Epidermal melanocyte (primary cell): ENCODE results near the gene SLC6A9.

Experiments used
- DNase-seq: peaks from one replicate; pipeline ENCODE4 v3.0.0; 2011; ENCODE audit warnings: low spot score; ENCODE audit not compliant: insufficient read length

Gene SLC6A9

GRCh38 chr1:43985984-43986595 lies 45.2 kb downstream of the SLC6A9 start:
- no peak for DNase-seq

- no peak for DNase-seq
Measured at GRCh38 chr1:43984855-43985254, 46.4 kb downstream of the SLC6A9 start.

- DNase-seq: no peak
Measured at GRCh38 chr1:43983253-43983899, 47.9 kb downstream of the SLC6A9 start.

GRCh38 chr1:43982808-43983207 lies 48.5 kb downstream of the SLC6A9 start:
- no peak for DNase-seq

GRCh38 chr1:43982241-43982640 lies 49.0 kb downstream of the SLC6A9 start:
- no peak for DNase-seq

- DNase-seq: no peak
Measured at GRCh38 chr1:43981636-43982035, 49.6 kb downstream of the SLC6A9 start.

- no peak for DNase-seq
Measured at GRCh38 chr1:43981135-43981491, 50.1 kb downstream of the SLC6A9 start.

- DNase-seq: no peak
Measured at GRCh38 chr1:43980255-43981134, 50.8 kb downstream of the SLC6A9 start.

GRCh38 chr1:43979528-43980254 lies 51.6 kb downstream of the SLC6A9 start:
- DNase-seq: peak; percentile 63

GRCh38 chr1:43979261-43979527 lies 52.1 kb downstream of the SLC6A9 start:
- no peak for DNase-seq

- DNase-seq: peak; percentile 83
Measured at GRCh38 chr1:43978551-43979260, 52.6 kb downstream of the SLC6A9 start, which contains the start of gene B4GALT2. Gene B4GALT2, plus strand, starts transcription at chr1:43979210. Its CDS starts 1,951 bp downstream, at chr1:43981161.

GRCh38 chr1:43978264-43978550 lies 53.1 kb downstream of the SLC6A9 start:
- DNase-seq: no peak

- no peak for DNase-seq
Measured at GRCh38 chr1:43977376-43978263, 53.6 kb downstream of the SLC6A9 start.

- no peak for DNase-seq
Measured at GRCh38 chr1:43976890-43977289, 54.4 kb downstream of the SLC6A9 start.

- no peak for DNase-seq
Measured at GRCh38 chr1:43976045-43976444, 55.2 kb downstream of the SLC6A9 start.

- DNase-seq: no peak
Measured at GRCh38 chr1:43975249-43975961, 55.9 kb downstream of the SLC6A9 start.

- peak; percentile 98 for DNase-seq
Measured at GRCh38 chr1:43974443-43975248, 56.6 kb downstream of the SLC6A9 start, which contains the start of gene ATP6V0B. Gene ATP6V0B, plus strand, starts transcription at chr1:43974960. Its CDS starts 81 bp downstream, at chr1:43975041.

- DNase-seq: no peak
Measured at GRCh38 chr1:43973981-43974442, 57.2 kb downstream of the SLC6A9 start.
